ENCODE measurements around the gene AP3D1. TPM values are rescaled to one million over a fixed set of nuclear protein-coding genes. Genes with fewer than 3 reads are reported as not detected.

The AP3D1 gene
- total and polyA plus RNA-seq, 9 of the 15 experiments (the other 6 are each of a cell fraction or from before 2014, with no cell fraction given) = 1.2 to 86.1 (median 35.9) TPM

- TF ChIP-seq, protein P1, sequence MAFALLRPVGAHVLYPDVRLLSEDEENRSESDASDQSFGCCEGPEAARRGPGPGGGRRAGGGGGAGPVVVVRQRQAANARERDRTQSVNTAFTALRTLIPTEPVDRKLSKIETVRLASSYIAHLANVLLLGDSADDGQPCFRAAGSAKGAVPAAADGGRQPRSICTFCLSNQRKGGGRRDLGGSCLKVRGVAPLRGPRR (CRISPR knock-in tag; IDR thresholded peaks at IDR 0.05) = no peak
- no peak for TF ChIP-seq TAF15 (IDR thresholded peaks at IDR 0.05; ENCODE audit: low read depth, low read length)
- TF ChIP-seq KAT7 (CRISPR knock-in tag; IDR thresholded peaks at IDR 0.05; ENCODE audit: borderline replicate concordance) = peak; percentile 93
- TF ChIP-seq ZBED1 (IDR thresholded peaks at IDR 0.05) = no peak
- TF ChIP-seq ZNF217 (CRISPR knock-in tag; IDR thresholded peaks at IDR 0.05) = no peak
- no peak for TF ChIP-seq PRPF4 (IDR thresholded peaks at IDR 0.05; ENCODE audit: insufficient read depth, low read depth, low read length, poor library complexity, severe bottlenecking)
- TF ChIP-seq ZNF239 (CRISPR knock-in tag; IDR thresholded peaks at IDR 0.05) = no peak
- no peak for TF ChIP-seq CBFA2T2 (conservative IDR thresholded peaks at IDR 0.05)
- TF ChIP-seq YBX1 (IDR thresholded peaks at IDR 0.05) = no peak
- TF ChIP-seq CSDE1 (IDR thresholded peaks at IDR 0.05) = no peak
- TF ChIP-seq TEAD4 (IDR thresholded peaks at IDR 0.05; ENCODE audit: low read length) = no peak
- TF ChIP-seq TEAD4 (CRISPR knock-in tag; IDR thresholded peaks at IDR 0.05; ENCODE audit: borderline replicate concordance) = no peak
- 0 out of 2 replicates have a peak, but pooled peaks have one; percentile 56 for TF ChIP-seq HNRNPL (IDR thresholded peaks at IDR 0.05; ENCODE audit: low read depth, low read length)
- TF ChIP-seq, protein P2, sequence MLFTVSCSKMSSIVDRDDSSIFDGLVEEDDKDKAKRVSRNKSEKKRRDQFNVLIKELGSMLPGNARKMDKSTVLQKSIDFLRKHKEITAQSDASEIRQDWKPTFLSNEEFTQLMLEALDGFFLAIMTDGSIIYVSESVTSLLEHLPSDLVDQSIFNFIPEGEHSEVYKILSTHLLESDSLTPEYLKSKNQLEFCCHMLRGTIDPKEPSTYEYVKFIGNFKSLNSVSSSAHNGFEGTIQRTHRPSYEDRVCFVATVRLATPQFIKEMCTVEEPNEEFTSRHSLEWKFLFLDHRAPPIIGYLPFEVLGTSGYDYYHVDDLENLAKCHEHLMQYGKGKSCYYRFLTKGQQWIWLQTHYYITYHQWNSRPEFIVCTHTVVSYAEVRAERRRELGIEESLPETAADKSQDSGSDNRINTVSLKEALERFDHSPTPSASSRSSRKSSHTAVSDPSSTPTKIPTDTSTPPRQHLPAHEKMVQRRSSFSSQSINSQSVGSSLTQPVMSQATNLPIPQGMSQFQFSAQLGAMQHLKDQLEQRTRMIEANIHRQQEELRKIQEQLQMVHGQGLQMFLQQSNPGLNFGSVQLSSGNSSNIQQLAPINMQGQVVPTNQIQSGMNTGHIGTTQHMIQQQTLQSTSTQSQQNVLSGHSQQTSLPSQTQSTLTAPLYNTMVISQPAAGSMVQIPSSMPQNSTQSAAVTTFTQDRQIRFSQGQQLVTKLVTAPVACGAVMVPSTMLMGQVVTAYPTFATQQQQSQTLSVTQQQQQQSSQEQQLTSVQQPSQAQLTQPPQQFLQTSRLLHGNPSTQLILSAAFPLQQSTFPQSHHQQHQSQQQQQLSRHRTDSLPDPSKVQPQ (CRISPR knock-in tag; IDR thresholded peaks at IDR 0.05; ENCODE audit: borderline replicate concordance) = no peak
- TF ChIP-seq RBFOX2 (IDR thresholded peaks at IDR 0.05; ENCODE audit: low read depth, low read length) = peak; percentile 70
- TF ChIP-seq, protein P3, sequence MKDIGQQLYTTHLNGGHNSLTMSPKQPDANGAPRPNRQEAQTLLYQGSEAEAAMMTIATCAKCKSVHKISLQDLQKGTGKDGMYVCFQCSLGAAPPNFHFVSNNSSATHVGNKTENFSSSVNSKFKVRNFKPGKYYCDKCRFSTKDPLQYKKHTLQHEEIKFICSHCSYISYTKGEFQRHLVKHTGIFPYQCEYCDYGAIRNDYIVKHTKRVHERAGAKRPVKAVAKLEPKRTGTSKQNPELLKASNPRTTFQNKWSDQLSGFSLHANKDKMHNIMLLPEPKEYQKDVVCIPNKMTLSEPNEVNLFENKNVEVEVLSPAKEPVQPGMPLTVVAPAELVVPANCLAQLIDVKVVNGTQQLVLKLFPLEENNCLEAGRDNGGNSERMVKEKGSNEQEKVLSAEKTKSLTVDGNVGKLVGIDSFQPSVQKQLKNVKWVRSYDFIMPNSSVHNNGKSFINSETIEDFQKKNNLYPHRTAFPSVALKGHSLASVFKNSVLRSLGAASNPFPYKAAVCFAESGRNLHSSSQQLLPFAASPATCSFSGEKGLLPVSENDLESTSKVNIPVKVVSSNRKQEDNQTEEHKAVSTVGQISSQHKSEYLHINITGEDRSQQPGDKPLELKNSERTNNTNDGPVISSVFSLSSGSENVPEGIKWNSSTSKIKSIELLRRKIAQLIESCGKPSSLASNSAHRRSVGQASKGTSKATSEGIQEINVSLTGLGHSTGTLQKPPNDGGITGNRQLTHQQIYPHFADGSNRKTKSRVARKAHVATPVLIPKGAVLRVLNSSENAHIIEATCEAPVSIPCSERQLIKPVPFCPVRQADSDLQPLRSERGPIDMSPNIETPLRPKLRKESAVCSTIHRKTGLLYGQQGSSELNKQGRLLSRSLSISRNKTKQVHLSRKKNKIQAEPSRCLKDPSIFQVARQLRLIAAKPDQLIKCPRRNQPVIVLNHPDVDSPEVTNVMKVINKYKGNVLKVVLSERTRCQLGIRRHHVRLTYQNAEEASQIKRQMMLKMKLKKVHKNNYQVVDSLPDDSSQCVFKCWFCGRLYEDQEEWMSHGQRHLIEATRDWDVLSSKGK (CRISPR knock-in tag; IDR thresholded peaks at IDR 0.05) = no peak
- no peak for TF ChIP-seq KHSRP (IDR thresholded peaks at IDR 0.05)
- TF ChIP-seq PTBP1 (IDR thresholded peaks at IDR 0.05; ENCODE audit: low read depth, low read length) = no peak
Measured at GRCh38 chr19:2060884-2061494, 90.4 kb downstream of the AP3D1 start (continued).
